Measurements from ENCODE around the gene LTBP2.

The LTBP2 gene

GRCh38 chr14:74480046-74480445, 132.0 kb downstream of the LTBP2 start:
- H4K8ac ChIP-seq (ENCODE audit: low read depth, low read length), result no peak overlapping the region
- H2BK5ac ChIP-seq (ENCODE audit: low read depth, low read length, poor library complexity), result no peak overlapping the region
- H3K79me2 ChIP-seq (ENCODE audit: control insufficient read depth, insufficient read depth, low read length, poor library complexity), result no peaks in the 10 kb centered on the region
- no peak overlapping the region for H3K23ac ChIP-seq (ENCODE audit: low read length)
- H3K9ac ChIP-seq (ENCODE audit: low read length), result no peak overlapping the region
- no peak overlapping the region for H2AK5ac ChIP-seq (ENCODE audit: low read length)
- H3K14ac ChIP-seq (ENCODE audit: low read length), result no peak overlapping the region
- no peaks in the 10 kb centered on the region for H3K27me3 ChIP-seq (ENCODE audit: insufficient read depth, low read length)
- H2BK12ac ChIP-seq (ENCODE audit: low read length), result no peak overlapping the region
- H3K4me1 ChIP-seq (ENCODE audit: control insufficient read depth in 1 of 2, insufficient read depth in 2 of 2, low read length in 2 of 2), result peaks cover 2 to 8% of the 10 kb centered on the region in 2 experiments
- no peak overlapping the region for H3K4me2 ChIP-seq (ENCODE audit: low read length)
- no peak overlapping the region for H4K12ac ChIP-seq (ENCODE audit: low read depth, low read length)
- H3K18ac ChIP-seq (ENCODE audit: low read length), result no peak overlapping the region
- peak; percentile 62 to 80 for DNase-seq
- H2BK120ac ChIP-seq (ENCODE audit: insufficient read depth, low read length, poor library complexity), result no peak overlapping the region
- no peak overlapping the region for H4K91ac ChIP-seq (ENCODE audit: low read depth, low read length)
- no peaks in the 10 kb centered on the region for H3K9me3 ChIP-seq (ENCODE audit: insufficient read depth, low read depth, low read length)
- no peak overlapping the region for H3K4me3 ChIP-seq (ENCODE audit: low read depth, low read length)
- no peak overlapping the region for H3K4ac ChIP-seq (ENCODE audit: low read depth, low read length)
- no CpG with 5 or more reads among the region's 4 CpGs for WGBS (ENCODE audit: extremely low coverage, insufficient coverage, insufficient read length)
- no peak overlapping the region for H2AFZ ChIP-seq (ENCODE audit: insufficient read depth, low read length, poor library complexity)
- H3K27ac ChIP-seq (ENCODE audit: low read depth, low read length), result peak overlapping the region; percentile 72
- H3K79me1 ChIP-seq (ENCODE audit: low read length), result no peaks in the 10 kb centered on the region
- H3K36me3 ChIP-seq (ENCODE audit: control insufficient read depth in 1 of 2, insufficient read depth in 2 of 2, low read length in 2 of 2), result peaks cover 16 to 22% of the 10 kb centered on the region in 2 experiments

GRCh38 chr14:74478996-74479635, 132.9 kb downstream of the LTBP2 start:
- H3K18ac ChIP-seq (ENCODE audit: low read length), result no peak overlapping the region
- no peak overlapping the region for H4K12ac ChIP-seq (ENCODE audit: low read depth, low read length)
- no peak overlapping the region for H2BK12ac ChIP-seq (ENCODE audit: low read length)
- H3K27me3 ChIP-seq (ENCODE audit: insufficient read depth, low read length), result no peaks in the 10 kb centered on the region
- WGBS (ENCODE audit: extremely low coverage, insufficient coverage, insufficient read length), result no CpG with 5 or more reads among the region's 2 CpGs
- H4K91ac ChIP-seq (ENCODE audit: low read depth, low read length), result no peak overlapping the region
- no peak overlapping the region for H4K8ac ChIP-seq (ENCODE audit: low read depth, low read length)
- H3K4ac ChIP-seq (ENCODE audit: low read depth, low read length), result no peak overlapping the region
- no peak overlapping the region for H3K4me3 ChIP-seq (ENCODE audit: low read depth, low read length)
- peaks cover 18 to 24% of the 10 kb centered on the region in 2 experiments for H3K36me3 ChIP-seq (ENCODE audit: control insufficient read depth in 1 of 2, insufficient read depth in 2 of 2, low read length in 2 of 2)
- H2BK120ac ChIP-seq (ENCODE audit: insufficient read depth, low read length, poor library complexity), result no peak overlapping the region
- H3K9me3 ChIP-seq (ENCODE audit: insufficient read depth, low read depth, low read length), result no peaks in the 10 kb centered on the region
- no peaks in the 10 kb centered on the region for H3K79me2 ChIP-seq (ENCODE audit: control insufficient read depth, insufficient read depth, low read length, poor library complexity)
- no peak overlapping the region for H3K4me2 ChIP-seq (ENCODE audit: low read length)
- peaks cover 2 to 8% of the 10 kb centered on the region in 2 experiments for H3K4me1 ChIP-seq (ENCODE audit: control insufficient read depth in 1 of 2, insufficient read depth in 2 of 2, low read length in 2 of 2)
- no peak overlapping the region for H2BK5ac ChIP-seq (ENCODE audit: low read depth, low read length, poor library complexity)
- H2AK5ac ChIP-seq (ENCODE audit: low read length), result no peak overlapping the region
- no peak overlapping the region for H3K9ac ChIP-seq (ENCODE audit: low read length)
- H2AFZ ChIP-seq (ENCODE audit: insufficient read depth, low read length, poor library complexity), result no peak overlapping the region
- H3K79me1 ChIP-seq (ENCODE audit: low read length), result no peaks in the 10 kb centered on the region
- peak overlapping the region; percentile 72 for H3K27ac ChIP-seq (ENCODE audit: low read depth, low read length)
- DNase-seq, result peak in 1 of 2 donors; percentile 68
- no peak overlapping the region for H3K23ac ChIP-seq (ENCODE audit: low read length)
- no peak overlapping the region for H3K14ac ChIP-seq (ENCODE audit: low read length)

GRCh38 chr14:74476607-74477006, 135.4 kb downstream of the LTBP2 start:
- no peaks in the 10 kb centered on the region for H3K79me1 ChIP-seq (ENCODE audit: low read length)
- H3K36me3 ChIP-seq (ENCODE audit: control insufficient read depth in 1 of 2, insufficient read depth in 2 of 2, low read length in 2 of 2), result peaks cover 21 to 25% of the 10 kb centered on the region in 2 experiments
- H4K12ac ChIP-seq (ENCODE audit: low read depth, low read length), result no peak overlapping the region
- H4K91ac ChIP-seq (ENCODE audit: low read depth, low read length), result no peak overlapping the region
- H3K9ac ChIP-seq (ENCODE audit: low read length), result no peak overlapping the region
- no peak overlapping the region for H2BK120ac ChIP-seq (ENCODE audit: insufficient read depth, low read length, poor library complexity)
- no peak overlapping the region for H4K8ac ChIP-seq (ENCODE audit: low read depth, low read length)
- no peak overlapping the region for H2BK12ac ChIP-seq (ENCODE audit: low read length)
- no peak overlapping the region for H2AK5ac ChIP-seq (ENCODE audit: low read length)
- no peaks in the 10 kb centered on the region for H3K79me2 ChIP-seq (ENCODE audit: control insufficient read depth, insufficient read depth, low read length, poor library complexity)
- H2AFZ ChIP-seq (ENCODE audit: insufficient read depth, low read length, poor library complexity), result no peak overlapping the region
- no peaks in the 10 kb centered on the region for H3K9me3 ChIP-seq (ENCODE audit: insufficient read depth, low read depth, low read length)
- no peak for DNase-seq
- no peak overlapping the region for H3K27ac ChIP-seq (ENCODE audit: low read depth, low read length)
- no peak overlapping the region for H3K23ac ChIP-seq (ENCODE audit: low read length)
- H3K14ac ChIP-seq (ENCODE audit: low read length), result no peak overlapping the region
- H3K4me1 ChIP-seq (ENCODE audit: control insufficient read depth in 1 of 2, insufficient read depth in 2 of 2, low read length in 2 of 2), result peaks cover 2 to 8% of the 10 kb centered on the region in 2 experiments
- no peaks in the 10 kb centered on the region for H3K27me3 ChIP-seq (ENCODE audit: insufficient read depth, low read length)
- H3K18ac ChIP-seq (ENCODE audit: low read length), result no peak overlapping the region
- no peak overlapping the region for H3K4me2 ChIP-seq (ENCODE audit: low read length)
- WGBS (ENCODE audit: extremely low coverage, insufficient coverage, insufficient read length), result no CpG with 5 or more reads among the region's 3 CpGs
- no peak overlapping the region for H2BK5ac ChIP-seq (ENCODE audit: low read depth, low read length, poor library complexity)
- H3K4ac ChIP-seq (ENCODE audit: low read depth, low read length), result no peak overlapping the region
- H3K4me3 ChIP-seq (ENCODE audit: low read depth, low read length), result no peak overlapping the region

GRCh38 chr14:74476107-74476506, 135.9 kb downstream of the LTBP2 start:
- Histone ChIP-seq H4K91ac (ENCODE audit: low read depth, low read length) (no peak overlapping the region), H2BK12ac (ENCODE audit: low read length) (no peak overlapping the region), H3K9ac (ENCODE audit: low read length) (no peak overlapping the region), H3K4me1 (ENCODE audit: control insufficient read depth in 1 of 2, insufficient read depth in 2 of 2, low read length in 2 of 2) (peaks cover 2 to 8% of the 10 kb centered on the region in 2 experiments), H2AK5ac (ENCODE audit: low read length) (no peak overlapping the region), H4K12ac (ENCODE audit: low read depth, low read length) (no peak overlapping the region), H2BK120ac (ENCODE audit: insufficient read depth, low read length, poor library complexity) (no peak overlapping the region), H3K4me3 (ENCODE audit: low read depth, low read length) (no peak overlapping the region), H2BK5ac (ENCODE audit: low read depth, low read length, poor library complexity) (no peak overlapping the region), H3K27me3 (ENCODE audit: insufficient read depth, low read length) (no peaks in the 10 kb centered on the region), H3K14ac (ENCODE audit: low read length) (no peak overlapping the region), H3K4ac (ENCODE audit: low read depth, low read length) (no peak overlapping the region), H3K18ac (ENCODE audit: low read length) (no peak overlapping the region), H3K79me1 (ENCODE audit: low read length) (no peaks in the 10 kb centered on the region), H3K27ac (ENCODE audit: low read depth, low read length) (no peak overlapping the region), H3K79me2 (ENCODE audit: control insufficient read depth, insufficient read depth, low read length, poor library complexity) (no peaks in the 10 kb centered on the region), H2AFZ (ENCODE audit: insufficient read depth, low read length, poor library complexity) (no peak overlapping the region), H3K4me2 (ENCODE audit: low read length) (no peak overlapping the region), H4K8ac (ENCODE audit: low read depth, low read length) (no peak overlapping the region), H3K9me3 (ENCODE audit: insufficient read depth, low read depth, low read length) (no peaks in the 10 kb centered on the region), H3K36me3 (ENCODE audit: control insufficient read depth in 1 of 2, insufficient read depth in 2 of 2, low read length in 2 of 2) (peaks cover 19 to 26% of the 10 kb centered on the region in 2 experiments), H3K23ac (ENCODE audit: low read length) (no peak overlapping the region)
- no peak for DNase-seq
- no CpG with 5 or more reads among the region's 4 CpGs for WGBS (ENCODE audit: extremely low coverage, insufficient coverage, insufficient read length)

All from trophoblast cell (in vitro differentiated cells and primary cell).